K562 (cell line): ENCODE measurements around the gene PPP1R12B.

Experiments used
- ARNT ChIP-seq, 2 experiments: fragments of 450-650 bp; IDR thresholded peaks; 2 replicates each; pipeline ENCODE4 v1.6.1; 2016; ENCODE audit warnings: mild to moderate bottlenecking in 1 of 2
- CTBP1 ChIP-seq: fragments of 450-650 bp; IDR thresholded peaks from 2 replicates; pipeline ENCODE4 v1.6.1; 2016; ENCODE audit warnings: borderline replicate concordance
- HNRNPH1 ChIP-seq: fragments of 200-400 bp; formaldehyde crosslinking; optimal IDR thresholded peaks from 2 replicates; pipeline ENCODE3; 2017; ENCODE audit warnings: low read depth, mild to moderate bottlenecking, low read length, moderate library complexity
- NFYB ChIP-seq: IDR thresholded peaks from 2 replicates; pipeline ENCODE4 v1.6.1; 2011; ENCODE audit warnings: mild to moderate bottlenecking, moderate library complexity; ENCODE audit not compliant: insufficient read length; ENCODE audit errors: extremely low read depth
- POLR2A ChIP-seq: fragments of 450-650 bp; conservative IDR thresholded peaks from 2 replicates; pipeline ENCODE4 v1.6.1; 2016
- SOX6 ChIP-seq: fragments of 450-650 bp; IDR thresholded peaks from 2 replicates; pipeline ENCODE4 v1.6.1; 2014; ENCODE audit warnings: mild to moderate bottlenecking
- ZFP91 ChIP-seq: sonication (generic); formaldehyde crosslinking; IDR thresholded peaks from 2 replicates; pipeline ENCODE4 v1.8.0; 2022; ENCODE audit warnings: mild to moderate bottlenecking, missing genetic modification reagents
- ZNF175 ChIP-seq: fragments of 200-800 bp; sonication (Bioruptor generic); IDR thresholded peaks from 2 replicates; pipeline ENCODE4 v1.6.1; 2016; ENCODE audit warnings: low read depth, mild to moderate bottlenecking, missing genetic modification characterization, missing compliant biosample characterization
- ZNF23 ChIP-seq: fragments of 250-450 bp; sonication (Bioruptor Pico); IDR thresholded peaks from 2 replicates; pipeline ENCODE4 v1.4.0; 2020; ENCODE audit warnings: mild to moderate bottlenecking

- TF ChIP-seq SOX6 (no peak), CTBP1 (no peak), NFYB (no peak), POLR2A (no peak), ZFP91 (CRISPR knock-in tag) (no peak), ZNF23 (no peak), ARNT (IDR thresholded peaks at IDR 0.05) (no peak), HNRNPH1 (no peak), ZNF175 (no peak)
Measured at GRCh38 chr1:202596638-202597037, 248.1 kb downstream of the PPP1R12B start.
